Esophagus squamous epithelium (tissue), 4 donors: ENCODE measurements around the gene C4orf33.

Experiments
- POLR2A ChIP-seq, 4 donors: fragments of 450-650 bp; IDR thresholded peaks; one replicate each; pipeline ENCODE4 v1.6.1; 2017; ENCODE audit warnings: antibody characterized with exemption in 4 of 4, mild to moderate bottlenecking in 4 of 4, moderate library complexity in 3 of 4
- TF ChIP-seq, protein P1 (sequence below), 6 experiments: fragments of 450-650 bp in 4 of 6; fragments of 200-600 bp in 2 of 6; sonication (generic) in 2 of 6; IDR thresholded peaks; one replicate each; pipeline ENCODE4 v1.5.1; 2016 to 2019; ENCODE audit warnings: antibody characterized with exemption in 6 of 6, mild to moderate bottlenecking in 4 of 6, moderate library complexity in 4 of 6

DNA sequence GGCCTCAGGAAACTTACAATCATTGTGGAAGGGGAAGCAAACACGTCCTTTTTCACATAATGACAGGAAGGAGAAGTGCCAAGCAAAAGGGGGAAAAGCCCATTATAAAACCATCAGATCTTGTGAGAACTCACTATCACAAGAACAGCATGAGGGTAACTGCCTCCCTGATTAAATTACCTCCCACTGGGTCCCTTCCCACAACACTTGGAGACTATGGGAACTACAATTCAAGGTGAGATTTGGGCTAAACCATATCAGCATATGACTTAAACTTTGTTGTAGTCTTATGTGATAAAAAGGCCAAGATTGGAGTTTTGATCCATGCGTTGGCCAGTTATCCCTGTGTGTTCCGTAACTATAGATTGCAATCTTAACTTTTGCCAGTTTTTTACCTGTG is 68.3 kb downstream of the C4orf33 start:
- TF ChIP-seq, protein P1, sequence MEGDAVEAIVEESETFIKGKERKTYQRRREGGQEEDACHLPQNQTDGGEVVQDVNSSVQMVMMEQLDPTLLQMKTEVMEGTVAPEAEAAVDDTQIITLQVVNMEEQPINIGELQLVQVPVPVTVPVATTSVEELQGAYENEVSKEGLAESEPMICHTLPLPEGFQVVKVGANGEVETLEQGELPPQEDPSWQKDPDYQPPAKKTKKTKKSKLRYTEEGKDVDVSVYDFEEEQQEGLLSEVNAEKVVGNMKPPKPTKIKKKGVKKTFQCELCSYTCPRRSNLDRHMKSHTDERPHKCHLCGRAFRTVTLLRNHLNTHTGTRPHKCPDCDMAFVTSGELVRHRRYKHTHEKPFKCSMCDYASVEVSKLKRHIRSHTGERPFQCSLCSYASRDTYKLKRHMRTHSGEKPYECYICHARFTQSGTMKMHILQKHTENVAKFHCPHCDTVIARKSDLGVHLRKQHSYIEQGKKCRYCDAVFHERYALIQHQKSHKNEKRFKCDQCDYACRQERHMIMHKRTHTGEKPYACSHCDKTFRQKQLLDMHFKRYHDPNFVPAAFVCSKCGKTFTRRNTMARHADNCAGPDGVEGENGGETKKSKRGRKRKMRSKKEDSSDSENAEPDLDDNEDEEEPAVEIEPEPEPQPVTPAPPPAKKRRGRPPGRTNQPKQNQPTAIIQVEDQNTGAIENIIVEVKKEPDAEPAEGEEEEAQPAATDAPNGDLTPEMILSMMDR (IDR thresholded peaks at IDR 0.05), result no peak
- TF ChIP-seq POLR2A (IDR thresholded peaks at IDR 0.05), result no peak
